Measurements from ENCODE around the gene IFITM10.

IFITM10 gene

DNA sequence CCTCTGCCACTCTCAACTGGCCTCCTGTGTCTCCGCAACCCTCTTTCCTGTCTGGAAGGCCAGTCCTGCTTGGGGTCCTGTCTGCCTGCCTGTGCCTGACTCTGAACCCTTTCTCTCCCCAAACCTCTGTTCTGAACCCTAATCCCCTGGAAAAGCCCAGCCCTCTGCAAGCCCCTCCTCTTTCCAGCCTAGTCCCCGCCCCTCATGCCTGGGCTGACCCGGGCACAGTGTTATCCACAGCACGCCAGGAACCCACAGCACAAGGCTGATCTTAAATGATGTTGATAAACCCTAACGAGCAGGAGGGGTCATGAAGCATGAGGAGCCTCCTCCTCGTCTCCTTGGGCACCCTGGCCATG lies at the start of gene IFITM10:
IFITM10 (minus strand) TSS at position 115 of the 359 bp plus-strand sequence. CDS start 153 bp downstream, outside the sequence.
- DNase-seq = no peak

DNA sequence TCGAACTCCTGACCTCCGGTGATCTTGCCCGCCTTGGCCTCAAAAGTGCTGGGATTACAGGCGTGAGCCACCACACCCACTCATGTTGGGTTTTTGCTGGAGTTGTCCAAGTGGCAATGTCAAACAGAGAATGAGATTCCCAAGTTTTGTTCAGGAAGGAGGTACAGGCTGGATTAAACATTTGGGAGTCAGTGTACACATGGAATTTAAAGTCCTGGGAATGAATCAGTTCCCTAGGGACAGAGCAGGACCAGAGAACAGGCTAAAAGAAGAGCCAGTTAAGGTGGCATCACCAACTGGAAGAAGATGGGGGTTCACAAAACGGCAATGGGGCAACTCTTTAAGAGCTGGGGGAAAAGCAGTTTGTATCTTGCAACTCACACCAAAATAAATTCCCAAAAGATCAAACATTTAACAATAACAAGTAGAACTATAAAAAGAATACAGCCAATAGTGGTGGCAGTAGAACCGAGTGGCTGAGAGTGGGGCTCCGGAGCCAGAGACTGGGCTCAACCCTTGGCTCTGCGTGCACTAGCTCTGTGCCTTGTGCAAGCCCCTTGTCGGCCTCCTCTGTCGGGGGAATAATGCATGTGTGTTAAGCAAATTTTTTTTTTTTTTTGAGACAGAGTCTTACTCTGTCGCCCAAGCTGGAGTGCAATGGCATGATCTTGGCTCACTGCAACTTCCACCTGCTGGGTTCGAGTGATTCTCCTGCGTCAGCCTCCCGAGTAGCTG lies 47.2 kb upstream of the IFITM10 start:
- DNase-seq = no peak

DNA sequence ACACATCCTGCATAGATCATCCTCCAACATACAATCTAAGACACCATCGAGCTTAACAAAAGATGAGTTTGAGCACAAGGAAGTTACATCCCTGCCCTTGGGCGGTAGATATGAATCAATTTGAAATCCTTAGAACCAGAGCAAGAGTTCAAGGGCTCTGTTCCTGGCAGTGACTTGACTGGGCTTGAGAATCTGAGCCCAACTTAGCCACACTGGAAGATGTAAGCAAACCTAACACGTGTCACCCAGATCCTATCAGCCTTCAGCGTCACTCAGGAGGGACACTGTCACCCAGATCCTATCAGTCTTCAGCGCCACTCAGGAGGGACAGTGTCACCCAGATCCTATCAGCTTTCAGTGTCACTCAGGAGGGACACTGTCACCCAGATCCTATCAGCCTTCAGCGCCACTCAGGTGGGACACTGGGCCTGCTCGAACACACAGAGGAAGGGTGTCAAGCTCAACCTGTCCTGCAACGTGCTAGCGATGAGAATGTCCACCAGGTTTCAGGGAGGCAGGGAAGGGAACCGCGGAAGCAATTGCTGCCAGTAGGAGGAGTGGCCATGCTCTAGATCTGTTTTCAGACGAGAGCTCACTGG lies 46.1 kb upstream of the IFITM10 start:
- no peak for DNase-seq

DNA sequence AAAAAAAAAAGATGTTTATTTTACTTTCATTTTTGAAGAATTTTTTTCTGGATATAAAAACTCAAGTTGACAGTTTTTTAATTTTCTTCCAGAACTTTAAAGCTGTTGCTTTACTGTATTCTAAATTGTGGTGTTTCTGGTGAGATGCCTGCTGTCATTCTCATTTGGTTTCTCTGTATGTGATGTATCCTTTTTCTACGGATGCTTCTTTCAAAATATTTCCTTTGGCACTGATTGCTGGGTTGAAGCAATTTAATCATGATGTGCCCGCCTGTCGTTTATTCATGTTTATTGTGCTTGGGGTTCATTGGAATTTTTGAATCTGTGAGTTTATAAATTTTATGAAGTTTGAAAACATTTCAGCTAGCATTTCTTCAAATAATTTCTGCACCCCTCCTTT lies 42.7 kb upstream of the IFITM10 start:
- no peak for DNase-seq

DNA sequence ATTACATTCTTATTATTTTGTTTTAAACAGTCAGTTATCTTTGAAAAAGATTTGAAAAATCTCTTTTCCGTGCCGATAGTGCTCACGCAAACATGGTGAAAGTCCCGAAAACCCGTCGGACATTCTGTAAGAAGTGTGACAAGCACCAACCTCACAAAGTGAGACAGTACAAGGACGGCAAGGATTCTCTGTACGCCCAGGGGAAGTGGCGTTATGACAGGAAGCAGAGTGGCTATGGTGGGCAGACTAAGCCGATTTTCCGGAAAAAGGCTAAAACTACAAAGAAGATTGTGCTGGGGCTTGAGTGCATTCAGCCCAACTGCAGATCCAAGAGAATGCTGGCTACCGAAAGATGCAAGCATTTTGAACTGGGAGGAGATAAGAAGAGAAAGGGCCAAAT lies 42.1 kb upstream of the IFITM10 start:
- no peak for DNase-seq

DNA sequence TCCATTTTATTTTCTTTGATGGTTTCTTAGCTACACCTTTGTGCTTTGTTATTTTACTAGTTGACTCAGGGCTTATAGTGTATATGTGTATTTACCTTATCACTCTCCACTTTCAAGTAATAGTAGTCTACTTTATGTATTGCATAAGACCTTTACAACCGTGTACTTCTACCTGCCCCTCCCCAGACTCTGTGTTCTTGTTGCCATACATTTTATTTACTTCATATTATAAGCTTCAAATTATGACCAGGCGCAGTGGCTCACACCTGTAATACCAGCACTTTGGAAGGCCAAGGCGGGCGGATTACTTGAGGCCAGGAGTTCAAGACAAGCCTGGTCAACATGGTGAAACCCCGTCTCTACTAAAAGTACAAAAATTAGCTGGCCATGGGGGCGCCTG lies 41.5 kb upstream of the IFITM10 start:
- no peak for DNase-seq

DNA sequence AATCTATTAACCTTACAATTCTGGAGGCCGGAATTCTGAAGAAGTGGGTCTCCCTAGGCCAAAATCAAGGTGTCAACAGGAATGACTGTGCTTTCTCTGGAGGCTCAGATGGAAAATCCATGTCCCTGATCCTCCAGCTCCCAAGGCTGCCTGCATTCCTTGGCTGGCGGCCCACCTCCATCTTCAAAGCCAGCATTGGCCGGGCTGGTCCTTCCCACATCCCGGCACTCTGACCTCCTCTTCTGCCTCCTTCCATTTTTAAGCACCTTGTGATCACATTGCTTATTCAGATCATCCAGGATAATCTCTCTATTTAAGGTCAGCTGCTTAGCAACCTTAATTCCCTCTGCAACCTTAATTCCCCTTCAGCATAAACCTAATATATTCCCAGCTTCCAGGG lies 36.1 kb upstream of the IFITM10 start:
- no peak for DNase-seq

DNA sequence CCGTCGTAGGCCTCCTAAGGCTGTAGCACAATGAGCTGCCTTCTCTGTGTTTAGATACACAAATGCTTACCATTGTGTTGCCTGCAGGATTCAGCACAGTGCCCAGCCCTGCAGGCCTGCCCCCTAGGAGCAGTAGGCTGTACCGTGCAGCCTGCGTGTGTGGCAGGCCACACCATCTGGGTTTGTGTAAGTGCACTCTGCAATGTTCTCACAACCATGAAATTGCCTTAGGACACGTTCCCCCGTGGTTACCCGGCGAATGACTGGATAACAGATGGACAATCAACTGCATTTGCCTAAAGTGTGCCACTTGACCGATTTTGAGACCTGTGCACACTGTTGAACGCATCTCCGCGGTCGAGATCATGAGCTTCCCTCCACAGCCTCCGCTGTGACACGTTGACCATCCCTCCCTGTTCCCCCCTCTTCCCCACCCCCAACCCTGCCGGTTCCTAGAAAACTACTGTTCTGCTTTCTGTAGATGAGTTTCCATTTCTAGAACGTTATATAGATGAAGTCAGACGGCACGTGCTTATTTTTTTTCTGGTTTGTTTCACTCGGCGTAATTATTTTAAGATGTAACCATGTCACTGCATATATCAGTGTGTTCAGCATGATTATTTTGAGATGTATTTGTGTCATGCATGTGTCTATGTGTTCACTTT lies 35.5 kb upstream of the IFITM10 start:
- DNase-seq = no peak

DNA sequence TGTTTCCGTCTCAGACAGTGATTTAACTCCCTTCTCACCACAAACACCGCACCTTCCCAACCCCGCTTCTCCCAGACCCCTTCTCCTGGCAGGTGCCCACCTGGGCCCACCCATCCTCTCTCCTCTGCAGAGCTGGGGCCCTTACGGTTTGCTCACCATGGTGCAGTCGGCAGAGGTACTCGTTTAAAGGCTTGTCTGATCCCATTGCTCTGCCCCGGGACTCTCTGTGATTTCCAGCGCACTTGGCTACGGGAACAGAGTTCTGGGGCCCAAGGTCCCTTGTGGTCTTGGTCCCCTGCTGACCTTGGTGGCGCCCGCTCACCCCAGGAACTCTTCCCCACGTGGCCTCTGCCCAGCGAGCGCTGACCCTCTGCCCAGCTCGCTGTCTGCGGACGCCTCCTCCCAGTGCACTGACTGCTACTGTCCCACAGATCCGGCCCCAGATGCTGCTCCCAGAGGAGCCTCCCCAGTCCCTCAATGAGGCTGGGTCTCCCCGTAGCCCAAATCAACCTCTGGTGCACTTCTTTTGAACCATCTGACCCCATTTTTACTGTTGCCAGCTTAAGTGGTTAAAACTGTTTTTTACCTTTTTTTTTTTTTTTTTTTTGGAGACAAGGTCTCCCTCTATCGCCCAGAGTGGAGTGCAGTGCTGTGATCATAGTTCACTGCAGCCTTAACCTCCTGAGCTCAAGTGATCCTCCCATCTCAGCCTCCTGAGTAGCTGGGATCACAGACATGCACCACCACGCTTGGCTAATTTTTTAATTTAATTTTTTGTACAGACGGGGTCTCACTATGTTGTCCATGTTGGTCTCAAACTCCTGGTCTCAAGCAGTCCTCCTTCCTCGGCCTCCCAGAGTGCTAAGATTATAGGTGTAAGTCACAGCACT lies 34.6 kb upstream of the IFITM10 start:
- no peak for DNase-seq

DNA sequence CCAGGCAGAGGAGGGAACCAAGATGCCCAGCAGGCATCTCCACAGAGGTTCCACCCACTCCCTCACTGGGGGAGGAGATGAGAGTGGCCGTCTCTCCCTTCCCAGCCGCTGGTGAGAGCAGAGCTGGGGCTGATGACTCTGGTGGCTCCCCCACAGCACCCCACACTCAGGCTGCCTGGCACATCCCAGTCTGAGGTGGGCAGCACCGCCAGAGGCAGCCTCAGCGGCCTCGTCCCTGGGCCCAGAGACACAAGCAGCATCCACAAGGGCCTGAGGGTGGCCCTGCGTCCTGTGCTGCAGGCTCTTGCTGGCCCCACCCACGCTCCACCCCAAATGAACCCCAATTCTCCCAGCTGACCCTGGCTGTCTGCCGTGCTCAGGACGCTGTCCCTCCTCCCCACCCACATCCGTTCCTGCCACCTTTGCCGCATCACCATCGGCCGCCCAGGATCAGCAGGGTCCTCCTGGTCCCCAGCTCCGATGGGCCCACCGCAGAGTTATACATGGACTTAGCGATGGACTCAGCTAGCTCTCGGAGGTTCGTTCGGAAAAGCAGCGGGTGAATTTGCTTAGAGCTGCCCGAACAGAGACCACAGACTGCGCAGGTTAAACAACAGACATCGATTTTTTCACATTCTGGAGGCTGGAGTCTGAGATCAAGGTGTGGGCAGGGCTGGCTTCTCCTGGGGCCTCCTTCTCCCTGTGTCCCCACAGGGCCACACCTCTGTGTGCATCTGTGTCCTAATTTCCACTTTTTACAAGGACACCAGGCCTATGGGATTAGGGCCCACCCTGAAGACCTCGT lies 33.5 kb upstream of the IFITM10 start:
- no peak for DNase-seq

DNA sequence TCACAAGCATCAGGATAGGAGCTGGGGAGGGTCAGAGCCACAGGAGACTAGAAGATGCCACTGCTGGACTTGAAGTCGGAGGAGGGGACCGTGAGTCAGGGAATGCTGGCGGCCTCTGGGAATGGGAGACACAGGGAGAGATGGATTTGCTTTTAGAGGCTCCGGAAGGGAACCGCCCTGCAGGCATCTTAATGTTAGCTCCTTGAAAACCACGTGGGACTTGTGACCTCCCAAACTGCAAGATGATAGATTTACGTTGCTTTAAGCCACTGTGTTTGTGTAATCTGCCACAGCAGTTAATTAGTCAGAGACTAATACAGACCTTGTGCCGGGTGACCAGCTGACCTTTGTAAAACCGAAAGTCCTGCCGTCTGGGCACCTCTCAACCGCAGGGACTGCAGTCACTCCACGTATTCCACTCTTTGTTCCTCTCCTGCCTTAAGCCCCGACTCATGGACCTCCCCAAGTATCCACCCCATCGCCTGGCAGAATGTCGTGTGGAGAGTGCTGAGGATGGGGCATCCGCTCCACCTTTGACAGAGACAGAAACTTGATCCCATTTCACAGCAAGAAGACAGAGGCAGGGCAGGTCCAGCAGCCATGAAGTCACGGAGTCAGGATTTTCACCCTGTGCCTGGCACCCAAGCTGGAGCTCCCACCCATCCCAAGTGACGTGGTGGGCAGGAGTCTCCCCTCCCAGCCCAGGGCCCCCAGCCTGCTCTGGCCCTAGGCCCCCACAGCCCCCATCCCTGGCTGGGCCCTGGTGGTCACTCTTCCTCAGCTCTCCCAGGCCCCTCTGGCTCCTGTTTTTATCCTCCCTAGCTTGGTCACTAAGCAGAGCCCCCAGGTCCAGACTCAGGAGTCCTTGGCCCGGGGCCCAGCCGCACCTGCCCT lies 32.7 kb upstream of the IFITM10 start:
- DNase-seq = no peak

DNA sequence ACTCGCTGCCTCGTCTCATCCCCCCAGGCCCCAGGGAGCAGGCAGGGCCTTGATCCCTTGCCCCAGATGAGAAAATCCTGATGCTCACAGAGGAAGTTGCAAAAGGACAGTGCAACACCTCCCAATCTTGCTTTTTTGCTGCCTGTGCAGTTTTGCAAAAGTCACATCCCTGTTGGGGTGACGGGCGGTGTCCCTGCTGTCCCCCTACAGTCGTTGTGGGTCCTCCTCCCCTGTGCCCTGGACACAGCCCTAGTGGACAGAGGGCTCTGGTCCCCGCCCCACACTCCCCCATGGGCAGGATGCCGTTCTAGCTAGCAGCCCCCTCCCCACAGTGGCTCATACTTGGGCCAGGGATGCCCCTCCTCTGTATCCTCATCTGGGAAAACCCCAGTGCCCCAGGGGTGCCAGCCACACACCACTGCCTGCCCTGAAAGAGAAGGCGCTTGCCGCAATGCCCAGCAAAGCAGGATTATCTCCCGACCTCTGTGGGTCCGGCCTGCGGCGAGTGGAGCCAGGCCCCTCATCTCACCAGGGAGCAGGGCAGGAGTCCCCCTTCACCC lies 31.7 kb upstream of the IFITM10 start:
- no peak for DNase-seq

DNA sequence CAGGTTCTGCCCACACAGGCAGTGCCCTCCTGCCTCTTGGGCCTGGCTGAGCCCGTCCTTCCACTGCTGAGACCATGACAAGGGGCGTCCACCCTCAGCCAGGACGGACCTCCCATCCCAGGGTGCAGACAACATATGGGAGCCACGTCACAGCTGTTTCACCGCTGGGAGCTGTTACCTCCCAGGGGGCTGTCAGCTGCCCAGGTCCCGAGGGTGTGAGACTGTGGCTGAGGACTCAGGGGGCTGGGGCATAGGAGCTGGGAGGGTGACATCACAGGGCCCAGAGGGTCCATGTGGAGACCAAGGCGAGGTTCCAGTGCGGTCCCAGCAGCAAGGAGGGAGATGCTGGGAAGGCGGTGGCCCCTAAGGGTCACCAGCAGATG lies 31.2 kb upstream of the IFITM10 start:
- no peak for DNase-seq

DNA sequence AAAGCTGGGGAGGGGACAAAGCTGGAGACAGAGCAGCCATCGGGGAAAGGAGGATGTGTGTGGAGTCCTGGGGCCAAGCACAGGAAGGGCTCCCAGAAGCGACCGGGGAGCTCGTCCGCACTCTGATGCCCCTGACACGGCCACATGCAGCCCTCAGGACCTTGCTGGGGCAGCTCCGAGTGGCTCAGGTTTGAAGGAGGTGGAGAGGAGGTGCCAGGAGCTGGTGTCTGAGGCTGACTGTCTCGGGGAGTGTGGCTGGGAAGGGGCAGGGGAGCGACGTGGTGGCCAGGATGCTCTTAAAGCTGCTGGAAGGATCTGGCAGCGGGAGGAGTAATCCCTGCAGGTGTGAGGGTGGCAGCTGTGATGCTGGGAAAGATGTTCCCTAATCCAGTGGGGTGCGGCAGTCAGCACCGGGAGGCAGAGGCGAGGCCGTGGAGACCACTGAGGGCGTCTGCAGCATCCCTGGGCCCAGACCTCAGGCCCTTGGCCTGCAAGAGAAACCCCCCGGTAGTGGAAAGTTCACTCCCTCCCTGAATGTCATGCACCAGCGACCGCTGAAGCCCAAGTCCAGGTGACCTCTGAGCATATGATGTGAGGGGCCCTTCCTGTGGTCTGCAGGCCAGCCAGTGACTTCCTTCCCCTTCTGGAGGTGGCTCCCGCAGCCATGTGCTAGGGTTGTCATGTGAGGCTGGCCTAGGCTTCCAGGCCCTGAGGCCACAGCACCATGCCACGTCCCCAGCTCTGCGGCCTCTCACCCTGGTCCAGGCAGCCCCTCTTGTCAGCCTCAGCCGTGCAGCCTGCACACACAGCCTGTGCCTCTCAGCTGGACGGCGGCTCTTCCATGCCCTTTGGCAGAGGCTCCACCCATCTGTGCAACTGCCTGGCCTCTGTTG lies 30.6 kb upstream of the IFITM10 start:
- DNase-seq = peak in 1 of 2 donors; percentile 34

DNA sequence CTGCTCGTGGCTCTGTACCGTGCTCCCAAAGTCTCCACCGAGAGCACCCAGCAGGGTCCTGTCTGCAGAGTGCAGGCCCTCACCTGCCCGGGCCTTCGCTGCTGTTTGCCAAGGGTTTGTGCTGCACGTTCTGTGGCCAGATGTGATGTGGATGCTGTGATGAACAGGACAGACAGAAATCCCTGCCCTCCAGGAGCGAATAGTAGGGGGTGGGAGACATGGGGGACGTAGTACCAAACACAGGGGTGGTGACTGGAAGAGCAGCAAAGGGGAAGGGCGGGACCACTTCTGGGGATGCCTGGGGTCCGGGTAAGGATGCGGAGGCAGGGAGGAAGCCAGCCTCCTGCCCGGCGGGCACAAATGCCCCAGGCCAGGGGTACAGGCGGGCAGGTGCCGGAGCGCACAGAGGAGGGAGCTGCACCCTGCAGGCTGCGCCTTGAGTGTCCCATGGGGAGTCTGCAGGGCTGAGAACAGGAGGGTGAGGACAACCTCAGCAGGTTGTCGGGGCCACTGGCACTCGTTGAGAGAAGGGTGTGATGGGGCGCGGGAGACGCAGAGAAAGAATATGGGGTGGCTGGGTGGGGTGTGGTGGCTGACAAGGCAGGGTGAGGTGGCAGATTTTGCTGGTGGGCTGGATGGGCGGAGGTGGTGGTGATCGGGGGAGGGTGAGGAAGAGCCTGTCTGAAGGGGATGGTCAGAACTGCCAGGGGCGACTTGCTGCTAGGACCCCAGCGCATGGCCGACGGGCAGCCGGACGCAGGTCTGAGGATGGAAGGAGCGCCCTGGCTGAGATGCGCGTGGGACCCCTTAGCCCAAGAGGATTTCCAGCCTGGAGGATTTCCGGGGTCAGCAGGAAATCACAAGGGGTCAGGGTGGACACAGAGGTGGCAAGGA lies 29.7 kb upstream of the IFITM10 start:
- no peak for DNase-seq

DNA sequence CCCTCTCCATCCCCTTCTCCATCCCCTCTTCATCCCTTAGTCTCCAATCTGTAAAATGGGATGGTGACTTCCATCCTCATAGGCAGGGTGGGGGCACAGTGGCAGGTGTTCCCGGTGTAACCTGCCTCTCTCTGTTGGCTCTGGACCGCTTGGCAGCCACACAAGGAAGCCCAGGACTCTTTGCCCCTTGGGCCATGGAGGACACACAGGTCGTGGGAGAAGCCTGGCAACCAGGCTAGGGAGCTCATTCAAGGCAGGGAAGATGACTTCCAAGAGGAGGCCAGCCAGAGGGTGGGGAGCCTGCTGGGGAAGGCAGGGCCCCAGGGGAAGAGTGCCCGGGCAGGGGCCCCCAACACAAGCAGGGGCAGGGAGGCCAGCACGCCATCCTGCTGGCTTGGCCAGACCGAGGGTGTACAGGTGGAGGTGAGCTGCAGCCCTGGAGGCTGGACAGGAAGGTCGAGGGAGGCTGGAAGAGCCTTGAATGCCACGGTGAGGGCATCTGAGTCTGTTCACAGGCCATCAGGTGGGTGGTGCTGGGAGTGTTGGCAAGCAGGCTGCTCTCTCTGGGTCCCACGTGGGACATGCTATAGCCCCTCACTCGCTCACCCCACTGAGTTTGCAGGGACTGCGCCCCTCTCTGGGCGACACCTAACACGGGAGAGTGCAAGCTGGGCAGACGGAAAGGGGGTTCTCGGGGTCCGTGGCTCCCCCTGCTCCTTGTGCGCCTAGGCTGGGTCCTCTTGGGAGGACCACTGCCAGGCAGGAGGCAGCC lies 28.8 kb upstream of the IFITM10 start:
- no peak for DNase-seq

DNA sequence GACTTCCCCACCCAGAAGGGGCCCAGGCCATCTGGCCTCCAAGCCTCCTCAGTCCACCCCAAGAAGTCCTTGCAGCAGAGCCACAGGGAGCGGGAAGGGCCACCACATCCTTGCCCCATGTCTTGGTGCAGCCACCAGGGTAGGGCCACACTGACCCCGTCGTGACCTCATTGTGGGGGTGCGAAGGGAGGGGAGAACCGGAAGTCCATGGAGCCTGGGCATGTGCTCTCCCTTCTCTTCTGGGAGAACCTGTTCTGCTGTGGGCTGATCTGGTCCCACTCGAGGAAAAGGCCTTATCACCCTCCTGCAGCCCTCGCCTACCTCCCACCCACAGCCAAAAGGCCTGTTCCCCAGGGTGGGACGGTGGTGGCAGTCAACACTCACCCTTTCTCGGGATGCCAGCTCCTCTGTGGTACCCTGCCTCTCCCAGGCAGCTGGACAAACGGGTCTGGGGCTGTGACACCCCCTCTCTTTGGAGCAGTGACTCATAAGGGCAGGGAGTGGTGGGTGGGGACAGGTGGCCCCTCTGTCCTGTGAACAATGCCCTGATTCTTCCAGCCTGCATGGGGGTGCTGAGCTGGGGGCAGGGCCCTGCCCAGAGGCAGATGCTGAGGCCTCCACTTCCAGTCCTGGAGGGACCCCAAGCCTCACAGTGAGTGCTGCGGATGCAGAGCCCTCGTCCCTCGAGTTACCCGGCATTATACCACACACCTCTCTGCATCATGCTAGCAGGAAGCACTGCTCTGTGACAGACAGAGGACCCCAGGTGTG lies 27.9 kb upstream of the IFITM10 start:
- no peak for DNase-seq
